Measurements from ENCODE around the gene ZNF398.
"Not testable (repeated sequence)": the region's sequence is repeated elsewhere in the genome, so short reads cannot be mapped to it uniquely, and the experiment has no call there.

The ZNF398 gene

GRCh38 chr7:149197675-149198074 is 50.4 kb downstream of the ZNF398 start:
- DNase-seq: no peak

GRCh38 chr7:149198161-149198816 is 51.0 kb downstream of the ZNF398 start:
- DNase-seq: no peak

- no peak for DNase-seq
Measured at GRCh38 chr7:149199234-149199995, 52.2 kb downstream of the ZNF398 start.

GRCh38 chr7:149202831-149203231 is 55.6 kb downstream of the ZNF398 start:
- DNase-seq: no peak

GRCh38 chr7:149205690-149206381 is 58.6 kb downstream of the ZNF398 start:
- DNase-seq: no peak

- no peak for DNase-seq
Measured at GRCh38 chr7:149207324-149208035, 60.2 kb downstream of the ZNF398 start.

GRCh38 chr7:149209518-149210269 is 62.4 kb downstream of the ZNF398 start:
- peak; percentile 54 to 66 (median 59) for DNase-seq

GRCh38 chr7:149210551-149210950 is 63.3 kb downstream of the ZNF398 start:
- no peak for DNase-seq

- no peak for DNase-seq
Measured at GRCh38 chr7:149214020-149214720, 66.9 kb downstream of the ZNF398 start.

GRCh38 chr7:149216402-149216801 is 69.1 kb downstream of the ZNF398 start:
- no peak for DNase-seq

- DNase-seq: no peak
Measured at GRCh38 chr7:149217570-149217969, 70.3 kb downstream of the ZNF398 start.

GRCh38 chr7:149218469-149219420 is 71.5 kb downstream of the ZNF398 start:
- no peak for DNase-seq

GRCh38 chr7:149220534-149220933 is 73.3 kb downstream of the ZNF398 start:
- no peak for DNase-seq

GRCh38 chr7:149223176-149223575 is 75.9 kb downstream of the ZNF398 start:
- no peak for DNase-seq

- DNase-seq: no peak
Measured at GRCh38 chr7:149223761-149224160, 76.5 kb downstream of the ZNF398 start.

GRCh38 chr7:149224352-149224751 is 77.1 kb downstream of the ZNF398 start:
- no peak for DNase-seq

- DNase-seq: no peak
Measured at GRCh38 chr7:149225106-149225505, 77.9 kb downstream of the ZNF398 start.

GRCh38 chr7:149225656-149226055 is 78.4 kb downstream of the ZNF398 start:
- no peak for DNase-seq

- not testable (repeated sequence) for DNase-seq
Measured at GRCh38 chr7:149226366-149226765, 79.1 kb downstream of the ZNF398 start.

- DNase-seq: no peak
Measured at GRCh38 chr7:149226840-149227494, 79.7 kb downstream of the ZNF398 start.
